Esophagus squamous epithelium (tissue), 5 donors: ENCODE data around the gene CCL21. TPM values are rescaled to one million over a fixed set of nuclear protein-coding genes. Genes with fewer than 3 reads are reported as not detected.

Experiments
- DNase-seq: peaks from one replicate; lab custom pipeline; 2025; lab: John Stamatoyannopoulos, UW
- H3K27ac ChIP-seq, 4 donors: fragments of 200-600 bp; sonication (generic); one replicate each; pipeline ENCODE4 v1.5.1; 2016 to 2019; ENCODE audit warnings: mild to moderate bottlenecking in 1 of 4
- H3K27me3 ChIP-seq, 4 donors: fragments of 200-600 bp; sonication (generic); 1 replicate in 3 of 4; 2 replicates in 1 of 4; pipeline versions ENCODE4 v1.5.1 to v1.6.0; 2017 to 2021; ENCODE audit warnings: antibody characterized with exemption in 1 of 4
- H3K36me3 ChIP-seq, 3 donors: fragments of 200-600 bp; sonication (generic); one replicate each; pipeline ENCODE4 v1.5.1; 2016 to 2019
- H3K4me1 ChIP-seq, 3 donors: fragments of 200-600 bp; sonication (generic); one replicate each; pipeline ENCODE4 v1.5.1; 2017 to 2019
- H3K4me3 ChIP-seq, 4 donors: fragments of 200-600 bp; sonication (generic); 1 replicate in 3 of 4; 2 replicates in 1 of 4; pipeline ENCODE4 v1.5.1; 2016 to 2019; ENCODE audit warnings: mild to moderate bottlenecking in 2 of 4, moderate library complexity in 1 of 4
- H3K9me3 ChIP-seq, 3 donors: fragments of 200-600 bp; sonication (generic); one replicate each; pipeline ENCODE4 v1.5.1; 2016 to 2019
- POLR2A ChIP-seq, 4 donors: fragments of 450-650 bp; IDR thresholded peaks; one replicate each; pipeline ENCODE4 v1.6.1; 2017; ENCODE audit warnings: antibody characterized with exemption in 4 of 4, mild to moderate bottlenecking in 4 of 4, moderate library complexity in 3 of 4
- WGBS, 2 donors: methylation state at CpG; one replicate each; pipeline ENCODE4 v1.1.5; 2018; 5-methylcytosine and 5-hydroxymethylcytosine counted together
- intact Hi-C: fragments of 100-400 bp; cut with DNase I; formaldehyde crosslinking; loops from one replicate; pipeline ENCODE4 v1.15.0; 2022
- total RNA-seq, 4 donors: library from RNA; depleted of rRNA; stranded (reverse); fragments of >200 nt; gene quantifications; one replicate each; pipeline ENCODE4 v1.1.0, GENCODE V29; 2016
- TF ChIP-seq, protein P1 (sequence below), 6 experiments: fragments of 450-650 bp in 4 of 6; fragments of 200-600 bp in 2 of 6; sonication (generic) in 2 of 6; IDR thresholded peaks; one replicate each; pipeline ENCODE4 v1.5.1; 2016 to 2019; ENCODE audit warnings: antibody characterized with exemption in 6 of 6, mild to moderate bottlenecking in 4 of 6, moderate library complexity in 4 of 6
- donor health status: DM: yes; HTN: yes; CAD: no.

Gene CCL21
- total RNA-seq, 4 donors from 2014 or later: 3.7 to 181 (median 26.9) TPM

DNA sequence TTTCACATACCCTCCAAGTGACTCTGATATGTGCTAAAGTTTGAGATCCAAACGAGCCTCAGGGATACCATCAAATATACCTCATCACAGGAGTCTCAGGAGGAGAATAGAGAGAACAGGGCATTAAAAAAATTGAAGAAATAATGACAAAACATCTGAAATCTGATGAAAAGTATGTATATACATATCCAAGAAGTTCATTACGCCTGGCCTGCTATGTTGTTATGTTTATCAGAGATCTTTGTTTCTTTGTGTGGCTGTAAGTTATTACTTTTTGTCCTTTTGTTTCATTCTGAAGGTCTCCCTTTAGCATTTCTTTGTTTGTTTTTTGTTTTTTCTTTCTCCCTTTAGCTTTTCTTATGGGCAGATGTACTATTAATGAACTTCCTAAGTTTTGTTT is 16.4 kb downstream of the CCL21 start:
- no peak overlapping the region for H3K4me3 ChIP-seq
- peaks cover 0 to 26% (median 5%) of the 10 kb centered on the region in 3 donors for H3K4me1 ChIP-seq
- H3K36me3 ChIP-seq: no peaks in the 10 kb centered on the region
- DNase-seq: no peak
- H3K27ac ChIP-seq: no peak overlapping the region
- TF ChIP-seq, protein P1, sequence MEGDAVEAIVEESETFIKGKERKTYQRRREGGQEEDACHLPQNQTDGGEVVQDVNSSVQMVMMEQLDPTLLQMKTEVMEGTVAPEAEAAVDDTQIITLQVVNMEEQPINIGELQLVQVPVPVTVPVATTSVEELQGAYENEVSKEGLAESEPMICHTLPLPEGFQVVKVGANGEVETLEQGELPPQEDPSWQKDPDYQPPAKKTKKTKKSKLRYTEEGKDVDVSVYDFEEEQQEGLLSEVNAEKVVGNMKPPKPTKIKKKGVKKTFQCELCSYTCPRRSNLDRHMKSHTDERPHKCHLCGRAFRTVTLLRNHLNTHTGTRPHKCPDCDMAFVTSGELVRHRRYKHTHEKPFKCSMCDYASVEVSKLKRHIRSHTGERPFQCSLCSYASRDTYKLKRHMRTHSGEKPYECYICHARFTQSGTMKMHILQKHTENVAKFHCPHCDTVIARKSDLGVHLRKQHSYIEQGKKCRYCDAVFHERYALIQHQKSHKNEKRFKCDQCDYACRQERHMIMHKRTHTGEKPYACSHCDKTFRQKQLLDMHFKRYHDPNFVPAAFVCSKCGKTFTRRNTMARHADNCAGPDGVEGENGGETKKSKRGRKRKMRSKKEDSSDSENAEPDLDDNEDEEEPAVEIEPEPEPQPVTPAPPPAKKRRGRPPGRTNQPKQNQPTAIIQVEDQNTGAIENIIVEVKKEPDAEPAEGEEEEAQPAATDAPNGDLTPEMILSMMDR (IDR thresholded peaks at IDR 0.05): no peak
- no peak for TF ChIP-seq POLR2A (IDR thresholded peaks at IDR 0.05)
- intact Hi-C loops: no loop called here
- no peaks in the 10 kb centered on the region for H3K27me3 ChIP-seq
- no peaks in the 10 kb centered on the region for H3K9me3 ChIP-seq
- 66 to 68% methylated on average over 2 of the region's 2 CpGs for WGBS, 2 donors

DNA sequence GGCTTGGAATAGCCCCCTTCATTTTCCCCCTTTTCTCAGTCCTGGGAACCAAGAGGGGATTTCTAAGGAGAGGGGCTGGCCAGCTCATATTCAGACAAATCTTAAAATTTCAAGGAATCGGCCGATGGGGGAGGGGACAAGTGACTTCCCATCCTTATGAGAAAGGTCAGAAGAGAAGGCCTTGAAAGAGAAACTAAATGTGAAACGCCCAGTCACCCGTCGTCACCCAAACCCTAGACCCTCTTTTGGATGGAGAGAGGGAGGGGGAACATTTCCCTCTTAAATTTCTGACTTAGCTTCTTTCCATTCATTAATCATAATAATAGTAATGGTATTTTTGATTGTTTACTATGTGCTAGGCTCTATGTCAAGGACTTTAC is 18.0 kb downstream of the CCL21 start:
- TF ChIP-seq POLR2A (IDR thresholded peaks at IDR 0.05): no peak
- TF ChIP-seq, protein P1 (IDR thresholded peaks at IDR 0.05): no peak
- DNase-seq: no peak
- Histone ChIP-seq H3K27ac (no peak overlapping the region), H3K9me3 (no peaks in the 10 kb centered on the region), H3K4me3 (no peak overlapping the region), H3K27me3 (no peaks in the 10 kb centered on the region), H3K4me1 (peaks cover 0 to 43% (median 5%) of the 10 kb centered on the region in 3 donors), H3K36me3 (no peaks in the 10 kb centered on the region)
- 64 to 78% methylated on average over 5 of the region's 5 CpGs for WGBS, 2 donors
- intact Hi-C loops: no loop called here

DNA sequence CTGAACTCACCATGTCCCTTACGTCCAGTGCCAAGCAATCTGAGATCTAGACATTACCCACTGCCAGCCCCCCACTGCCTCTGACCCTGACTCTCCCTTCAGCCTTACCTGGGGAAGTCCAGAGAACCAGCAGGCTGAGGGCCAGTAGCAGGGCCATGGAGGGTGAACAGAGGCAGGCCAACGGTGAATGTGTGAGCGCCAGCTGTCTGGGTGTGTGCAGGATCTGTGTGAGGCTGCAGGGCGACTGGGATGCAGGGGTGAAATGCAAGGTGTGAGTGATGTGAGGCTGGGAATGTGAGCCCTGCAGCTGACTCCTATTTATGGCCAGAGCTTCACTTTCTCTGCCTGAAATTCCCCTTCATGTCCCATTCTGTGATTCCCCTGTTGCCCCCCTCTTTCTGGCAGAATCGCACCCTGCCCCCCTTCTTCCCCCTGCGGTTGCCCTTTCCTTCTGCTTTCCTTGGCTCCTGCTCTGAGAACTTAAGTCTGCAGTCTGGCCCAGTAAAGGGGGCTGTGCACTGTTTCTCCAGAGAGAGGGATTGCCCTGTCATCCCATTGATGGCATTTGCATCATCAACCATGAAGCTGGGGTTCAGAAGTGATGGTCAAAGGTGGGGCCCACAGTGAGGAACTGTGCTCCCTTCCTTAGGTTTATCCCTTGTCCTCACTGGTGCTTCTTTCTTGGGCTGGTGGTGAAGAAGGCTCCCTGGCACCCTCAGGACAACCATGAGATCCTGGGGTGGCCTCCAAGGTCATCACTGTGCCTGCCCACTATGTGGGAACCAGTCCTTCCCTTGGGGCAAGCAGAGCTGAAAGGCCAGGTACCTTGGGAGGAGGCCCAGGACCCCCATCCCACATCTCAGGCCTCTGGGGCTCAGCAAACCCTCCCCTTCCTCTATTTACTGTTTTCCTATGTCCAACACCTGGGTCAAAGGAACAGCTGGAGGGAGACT is 18.7 kb downstream of the CCL21 start, which contains the start of gene CCL19:
TSS of gene CCL19 (minus strand) at position 294 of the 953 bp plus-strand sequence. CDS start at position 157, 137 bp downstream.
- Histone ChIP-seq H3K9me3 (no peaks in the 10 kb centered on the region), H3K27ac (no peak within 1 kb of the TSS), H3K27me3 (no peaks in the 10 kb centered on the region), H3K4me1 (peaks cover 0 to 49% (median 5%) of the 10 kb centered on the region in 3 donors), H3K4me3 (no peak within 1 kb of the TSS), H3K36me3 (no peaks in the 10 kb centered on the region)
- intact Hi-C loops: no loop called here
- DNase-seq: no peak
- TF ChIP-seq, protein P1 (IDR thresholded peaks at IDR 0.05): no peak
- no peak for TF ChIP-seq POLR2A (IDR thresholded peaks at IDR 0.05)
- 36 to 50% methylated on average over 3 to 6 of the region's 6 CpGs for WGBS, 2 donors

DNA sequence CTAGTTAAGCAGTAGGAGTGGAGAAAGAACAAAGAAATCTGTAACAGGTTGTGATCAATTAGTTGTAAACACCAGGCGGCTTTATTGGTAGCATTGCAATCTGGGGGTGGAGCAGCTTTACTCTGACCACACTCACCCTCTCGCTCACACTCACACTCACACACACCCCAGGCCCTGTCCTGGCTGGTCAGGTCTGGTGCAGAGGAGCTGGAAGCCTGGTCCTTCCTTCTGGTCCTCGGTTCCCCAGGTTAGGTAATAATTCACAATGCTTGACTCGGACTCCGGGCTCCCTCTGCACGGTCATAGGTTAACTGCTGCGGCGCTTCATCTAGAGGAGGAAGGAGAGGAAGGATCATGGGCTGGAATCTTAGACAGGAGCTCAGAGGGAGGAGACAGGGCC is 20.4 kb downstream of the CCL21 start:
- TF ChIP-seq, protein P1 (IDR thresholded peaks at IDR 0.05): no peak
- TF ChIP-seq POLR2A (IDR thresholded peaks at IDR 0.05): no peak
- H3K27ac ChIP-seq: peak overlapping the region in 1 of 4 donors; percentile 9
- no peak for DNase-seq
- H3K4me3 ChIP-seq: no peak overlapping the region
- no peaks in the 10 kb centered on the region for H3K36me3 ChIP-seq
- intact Hi-C loops: no loop called here
- 94 to 100% methylated on average over 3 to 6 of the region's 8 CpGs for WGBS, 2 donors
- no peaks in the 10 kb centered on the region for H3K9me3 ChIP-seq
- H3K4me1 ChIP-seq: peaks cover 0 to 64% (median 5%) of the 10 kb centered on the region in 3 donors
- no peaks in the 10 kb centered on the region for H3K27me3 ChIP-seq

DNA sequence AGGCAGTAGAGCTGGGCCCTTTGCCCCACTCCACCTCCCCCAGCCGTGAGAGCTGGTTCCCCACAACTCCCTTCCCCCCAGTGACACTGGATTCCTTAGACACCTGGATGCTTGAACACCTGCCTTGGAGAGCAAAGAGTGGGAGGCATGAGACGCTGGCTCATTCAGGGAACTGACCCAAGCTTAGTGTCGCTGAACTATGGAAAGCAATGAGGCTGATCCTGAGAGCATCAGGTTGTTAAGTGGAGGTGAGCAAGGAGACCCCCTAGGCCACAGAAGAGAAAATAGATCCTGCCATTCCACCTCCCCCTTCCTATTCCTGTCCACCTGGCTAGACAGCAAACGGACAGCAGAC is 20.8 kb downstream of the CCL21 start:
- WGBS, 2 donors: 57 to 68% methylated on average over 3 to 4 of the region's 4 CpGs
- TF ChIP-seq, protein P1 (IDR thresholded peaks at IDR 0.05): no peak
- TF ChIP-seq POLR2A (IDR thresholded peaks at IDR 0.05): no peak
- Histone ChIP-seq H3K27me3 (no peaks in the 10 kb centered on the region), H3K4me3 (no peak overlapping the region), H3K27ac (peak overlapping the region in 1 of 4 donors; percentile 33), H3K9me3 (no peaks in the 10 kb centered on the region), H3K36me3 (no peaks in the 10 kb centered on the region), H3K4me1 (peaks cover 0 to 64% (median 5%) of the 10 kb centered on the region in 3 donors)
- intact Hi-C loops: no loop called here
- no peak for DNase-seq
